ENCODE measurements around the gene NKD1. TPM values are rescaled to one million over a fixed set of nuclear protein-coding genes. Genes with fewer than 3 reads are reported as not detected.

NKD1 gene
- total and polyA plus RNA-seq, 12 donors = 0.67 to 8.9 (median 3.5) TPM

GRCh38 chr16:50638816-50639670, 90.8 kb downstream of the NKD1 start:
- H3K4me3 ChIP-seq = no peak overlapping the region
- no peaks in the 10 kb centered on the region for H3K36me3 ChIP-seq (replicated peaks in 1 of 2)
- no peaks in the 10 kb centered on the region for H3K27me3 ChIP-seq
- intact Hi-C loops (cut with DNase I) = no loop called here
- no peaks in the 10 kb centered on the region for H3K9me3 ChIP-seq (replicated peaks in 1 of 3)
- no peak for TF ChIP-seq POLR2A (IDR thresholded peaks at IDR 0.05)
- no peak for TF ChIP-seq CTCF (IDR thresholded peaks at IDR 0.05)
- H3K4me1 ChIP-seq (replicated peaks in 1 of 2) = peaks cover 0 to 9% of the 10 kb centered on the region in 2 donors
- 87 to 94% (median 91%) methylated on average over 5 to 8 of the region's 8 CpGs for WGBS, 4 donors
- no peak overlapping the region for H3K27ac ChIP-seq
- DNase-seq = no peak

GRCh38 chr16:50640391-50640790, 92.2 kb downstream of the NKD1 start:
- WGBS, 4 donors = 72 to 89% (median 77%) methylated on average over 1 of the region's 1 CpG
- intact Hi-C loops (cut with DNase I) = loop anchor here (10.0 kb wide), 2 partner anchors 96 to 406 kb away; partner anchors contain the start of gene NKD1 (in 1 of the 2)

GRCh38 chr16:50640919-50641817, 93.0 kb downstream of the NKD1 start:
- Histone ChIP-seq H3K9me3 (replicated peaks in 1 of 3) (no peaks in the 10 kb centered on the region), H3K36me3 (replicated peaks in 1 of 2) (no peaks in the 10 kb centered on the region), H3K27ac (no peak overlapping the region), H3K4me3 (no peak overlapping the region), H3K27me3 (no peaks in the 10 kb centered on the region), H3K4me1 (replicated peaks in 1 of 2) (peaks cover 0 to 9% of the 10 kb centered on the region in 2 donors)
- 80 to 89% (median 88%) methylated on average over 12 to 15 of the region's 15 CpGs for WGBS, 4 donors
- DNase-seq = no peak
- intact Hi-C loops (cut with DNase I) = loop anchor here (10.0 kb wide), 2 partner anchors 96 to 406 kb away; partner anchors contain the start of gene NKD1 (in 1 of the 2)
- TF ChIP-seq POLR2A (IDR thresholded peaks at IDR 0.05) = no peak
- no peak for TF ChIP-seq CTCF (IDR thresholded peaks at IDR 0.05)

More at GRCh38 chr16:50640391-50640790, 92.2 kb downstream of the NKD1 start:
- Histone ChIP-seq H3K4me1 (replicated peaks in 1 of 2) (peaks cover 0 to 9% of the 10 kb centered on the region in 2 donors), H3K36me3 (replicated peaks in 1 of 2) (no peaks in the 10 kb centered on the region), H3K9me3 (replicated peaks in 1 of 3) (no peaks in the 10 kb centered on the region), H3K27me3 (no peaks in the 10 kb centered on the region), H3K4me3 (no peak overlapping the region), H3K27ac (no peak overlapping the region)
- no peak for TF ChIP-seq POLR2A (IDR thresholded peaks at IDR 0.05)
- TF ChIP-seq CTCF (IDR thresholded peaks at IDR 0.05) = no peak
- no peak for DNase-seq

- TF ChIP-seq CTCF (IDR thresholded peaks at IDR 0.05) = no peak
- no peak for TF ChIP-seq POLR2A (IDR thresholded peaks at IDR 0.05)
- H3K36me3 ChIP-seq (replicated peaks in 1 of 2) = no peaks in the 10 kb centered on the region
These were observed 93.6 kb downstream of the NKD1 start for GRCh38 chr16:50641818-50642187.

More at GRCh38 chr16:50641818-50642187, 93.6 kb downstream of the NKD1 start:
- no peak for DNase-seq
- Histone ChIP-seq H3K27ac (no peak overlapping the region), H3K9me3 (replicated peaks in 1 of 3) (no peaks in the 10 kb centered on the region), H3K27me3 (no peaks in the 10 kb centered on the region), H3K4me1 (replicated peaks in 1 of 2) (peaks cover 0 to 9% of the 10 kb centered on the region in 2 donors), H3K4me3 (no peak overlapping the region)
- 91 to 97% (median 92%) methylated on average over 3 to 4 of the region's 4 CpGs for WGBS, 4 donors
- intact Hi-C loops (cut with DNase I) = loop anchor here (10.0 kb wide), 2 partner anchors 97 to 407 kb away; partner anchors contain the start of gene NKD1 (in 1 of the 2)

Measured in adrenal gland (tissue), 12 donors.